SK-N-SH (cell line): ENCODE results near the gene CCT6A. TPM values are rescaled to one million over a fixed set of nuclear protein-coding genes. Genes with fewer than 3 reads are reported as not detected.

ENCODE experiments used
- CTCF ChIA-PET: fragments of 300-600, 350-600 bp; formaldehyde crosslinking; extraction: SDS; loops from one replicate; lab custom pipeline; 2021; lab: Yijun Ruan, JAX
- POLR2A ChIA-PET: fragments of 350-600 bp; sonication (Branson Sonifier 250); formaldehyde crosslinking; extraction: SDS; loops from one replicate; lab custom pipeline; 2020; ENCODE audit warnings: antibody characterized with exemption, inconsistent platforms; lab: Yijun Ruan, JAX
- DNase-seq: peaks from one replicate; pipeline ENCODE4 v3.0.0; 2012
- H2AFZ ChIP-seq: fragments of 200-600 bp; sonication (generic); 2 replicates; pipeline ENCODE4 v1.8.1; 2016; ENCODE audit warnings: antibody characterized with exemption, mild to moderate bottlenecking, low read depth
- H3F3A ChIP-seq: fragments of 200-600 bp; sonication (generic); replicated peaks from 2 replicates; pipeline ENCODE3; 2016; ENCODE audit warnings: antibody characterized with exemption, mild to moderate bottlenecking; ENCODE audit not compliant: insufficient read depth
- H3K27ac ChIP-seq, 2 experiments: fragments of 200-500 bp in 1 of 2; fragments of 200-600 bp in 1 of 2; sonication (Bioruptor generic) in 1 of 2; sonication (generic), shearing (Covaris generic) in 1 of 2; 2 replicates each; pipeline versions ENCODE4 v1.5.1 to v1.6.1; 2014 to 2016; ENCODE audit warnings: low read depth in 2 of 2, inconsistent platforms in 1 of 2, low read length in 1 of 2, mild to moderate bottlenecking in 1 of 2, mixed read lengths in 1 of 2
- H3K27me3 ChIP-seq: fragments of 200-600 bp; sonication (generic), shearing (Covaris generic); 2 replicates; pipeline ENCODE4 v1.6.1; 2016; ENCODE audit warnings: mixed run types; ENCODE audit not compliant: insufficient read depth
- H3K36me3 ChIP-seq, 2 experiments: fragments of 200-500 bp in 1 of 2; fragments of 200-600 bp in 1 of 2; sonication (Bioruptor generic) in 1 of 2; sonication (generic) in 1 of 2; replicated peaks in 1 of 2; 2 replicates each; pipeline versions ENCODE3 to v1.5.1; 2014 to 2016; ENCODE audit warnings: low read length in 1 of 2, mild to moderate bottlenecking in 1 of 2; ENCODE audit not compliant: insufficient read depth in 2 of 2, control insufficient read depth in 1 of 2
- H3K4me1 ChIP-seq, 2 experiments: fragments of 200-500 bp in 1 of 2; fragments of 200-600 bp in 1 of 2; sonication (Bioruptor generic) in 1 of 2; sonication (generic), shearing (Covaris generic) in 1 of 2; 2 replicates each; pipeline versions ENCODE4 v1.5.1 to v1.6.1; 2014 to 2016; ENCODE audit warnings: low read depth in 1 of 2, low read length in 1 of 2, mixed run types in 1 of 2; ENCODE audit not compliant: insufficient read depth in 2 of 2, control insufficient read depth in 1 of 2
- H3K4me2 ChIP-seq: fragments of 200-600 bp; sonication (generic), shearing (Covaris generic); 2 replicates; pipeline ENCODE4 v1.6.1; 2017; ENCODE audit warnings: mixed run types
- H3K4me3 ChIP-seq, 2 experiments: fragments of 200-500 bp in 1 of 2; fragments of 200-600 bp in 1 of 2; sonication (Bioruptor generic) in 1 of 2; sonication (generic), shearing (Covaris generic) in 1 of 2; 2 replicates each; pipeline versions ENCODE4 v1.5.1 to v1.8.1; 2014 to 2016; ENCODE audit warnings: low read depth in 2 of 2, inconsistent platforms in 1 of 2, low read length in 1 of 2, mild to moderate bottlenecking in 1 of 2, mixed read lengths in 1 of 2, moderate library complexity in 1 of 2
- H3K79me2 ChIP-seq: fragments of 200-600 bp; sonication (generic); 2 replicates; pipeline ENCODE4 v1.8.1; 2017; ENCODE audit warnings: mild to moderate bottlenecking; ENCODE audit not compliant: insufficient read depth
- H3K9ac ChIP-seq: fragments of 200-600 bp; sonication (generic); 2 replicates; pipeline ENCODE4 v1.6.1; 2017; ENCODE audit warnings: mixed run types
- H3K9me2 ChIP-seq: fragments of 200-600 bp; sonication (generic); 2 replicates; pipeline ENCODE4 v1.6.1; 2017; ENCODE audit warnings: mixed run types
- H3K9me3 ChIP-seq: fragments of 200-600 bp; sonication (generic); 2 replicates; pipeline ENCODE4 v1.6.1; 2017; ENCODE audit warnings: mixed run types, mild to moderate bottlenecking, moderate library complexity
- H4K20me1 ChIP-seq: fragments of 200-600 bp; sonication (generic); 2 replicates; pipeline ENCODE4 v1.6.1; 2017; ENCODE audit warnings: mild to moderate bottlenecking, mixed run types; ENCODE audit not compliant: insufficient read depth
- EP300 ChIP-seq, 2 experiments: IDR thresholded peaks; 2 replicates each; pipeline versions ENCODE4 v1.4.0 to v1.6.1; 2012; ENCODE audit warnings: borderline replicate concordance in 1 of 2, low read depth in 1 of 2, low read length in 1 of 2
- FOXJ3 ChIP-seq: sonication (generic); formaldehyde crosslinking; IDR thresholded peaks from 2 replicates; pipeline ENCODE4 v1.5.1; 2020; ENCODE audit warnings: mild to moderate bottlenecking, missing genetic modification reagents
- JUND ChIP-seq: IDR thresholded peaks from 2 replicates; pipeline ENCODE4 v1.4.0; 2012
- MEF2A ChIP-seq: IDR thresholded peaks from 2 replicates; pipeline ENCODE4 v1.4.0; 2012; ENCODE audit warnings: low read depth, borderline replicate concordance
- NFIC ChIP-seq: IDR thresholded peaks from 2 replicates; pipeline ENCODE4 v1.4.0; 2012; ENCODE audit warnings: borderline replicate concordance
- NRF1 ChIP-seq: IDR thresholded peaks from 2 replicates; pipeline ENCODE4 v1.6.1; 2012; ENCODE audit warnings: low read depth, mild to moderate bottlenecking, low read length
- PBX3 ChIP-seq: IDR thresholded peaks from 2 replicates; pipeline ENCODE4; 2012
- POLR2AphosphoS5 ChIP-seq: IDR thresholded peaks from 2 replicates; pipeline ENCODE4 v1.6.1; 2012; ENCODE audit warnings: low read depth, low read length
- RAD21 ChIP-seq: IDR thresholded peaks from 2 replicates; pipeline ENCODE4 v1.6.1; 2012; ENCODE audit warnings: mild to moderate bottlenecking, low read length
- RXRA ChIP-seq: IDR thresholded peaks from 2 replicates; pipeline ENCODE4 v1.4.0; 2012; ENCODE audit warnings: low read depth, mild to moderate bottlenecking, borderline replicate concordance
- SIN3A ChIP-seq: IDR thresholded peaks from 2 replicates; pipeline ENCODE4 v1.6.1; 2012; ENCODE audit warnings: low read depth, mild to moderate bottlenecking, low read length, moderate library complexity, borderline replicate concordance
- SMC3 ChIP-seq: IDR thresholded peaks from 2 replicates; pipeline ENCODE4 v1.6.1; 2012; ENCODE audit warnings: low read depth, low read length, improper control_type of control experiment
- TCF12 ChIP-seq: IDR thresholded peaks from 2 replicates; pipeline ENCODE4 v1.4.0; 2012
- WGBS: methylation state at CpG from one replicate; pipeline ENCODE4 v1.1.6; 2017; ENCODE audit warnings: low lambda C conversion rate; 5-methylcytosine and 5-hydroxymethylcytosine counted together
- polyA plus RNA-seq, 3 experiments: library from polyadenylated mRNA; depleted of rRNA; stranded (reverse); fragments of >200 nt; gene quantifications; 2 replicates each; pipeline ENCODE4 v1.2.3, GENCODE V29; 2012
- TF ChIP-seq, protein P1 (sequence below): fragments of 200-600 bp; sonication (generic); IDR thresholded peaks from 2 replicates; pipeline ENCODE4 v1.6.1; 2017; ENCODE audit warnings: antibody characterized with exemption, mild to moderate bottlenecking, moderate library complexity

The CCT6A gene
- polyA plus RNA-seq, 1 of the 3 experiments (the other 2 are of a cell fraction) = 221 TPM

- peaks cover 0 to 14% of the 10 kb centered on the region in 2 experiments for H3K36me3 ChIP-seq
- peaks cover 22% of the 10 kb centered on the region for H3F3A ChIP-seq
- H3K4me1 ChIP-seq = peaks cover 5 to 13% of the 10 kb centered on the region in 2 experiments; a peak in 2 of 4 replicates
- H3K79me2 ChIP-seq = no peaks in the 10 kb centered on the region
- H3K4me3 ChIP-seq = no peak within 1 kb of the TSS
- peak within 1 kb of the TSS; percentile 37 to 58; a peak in 3 of 4 replicates for H3K27ac ChIP-seq
- no peaks in the 10 kb centered on the region for H4K20me1 ChIP-seq
- H3K27me3 ChIP-seq = no peaks in the 10 kb centered on the region
- no peak within 1 kb of the TSS for H2AFZ ChIP-seq
- peak; percentile 74 for DNase-seq
- TF ChIP-seq TCF12 (peak; percentile 67), SIN3A (no peak), MEF2A (peak; percentile 63; the same call in 1 of the 2 replicates), NFIC (peak; percentile 88), SMC3 (peak; percentile 30), EP300 (IDR thresholded peaks at IDR 0.05; ENCODE audit: borderline replicate concordance in 1 of 2, low read depth in 1 of 2, low read length in 1 of 2) (peak in 1 of 2 experiments; percentile 13; a peak in 1 of 4 replicates), NRF1 (no peak), RXRA (peak; percentile 14; the same call in 1 of the 2 replicates), PBX3 (peak; percentile 79), RAD21 (peak; percentile 51), POLR2AphosphoS5 (peak; percentile 47; the same call in 1 of the 2 replicates), FOXJ3 (no peak), JUND (0 out of 2 replicates have a peak, but pooled peaks have one; percentile 12)
- TF ChIP-seq, protein P1, sequence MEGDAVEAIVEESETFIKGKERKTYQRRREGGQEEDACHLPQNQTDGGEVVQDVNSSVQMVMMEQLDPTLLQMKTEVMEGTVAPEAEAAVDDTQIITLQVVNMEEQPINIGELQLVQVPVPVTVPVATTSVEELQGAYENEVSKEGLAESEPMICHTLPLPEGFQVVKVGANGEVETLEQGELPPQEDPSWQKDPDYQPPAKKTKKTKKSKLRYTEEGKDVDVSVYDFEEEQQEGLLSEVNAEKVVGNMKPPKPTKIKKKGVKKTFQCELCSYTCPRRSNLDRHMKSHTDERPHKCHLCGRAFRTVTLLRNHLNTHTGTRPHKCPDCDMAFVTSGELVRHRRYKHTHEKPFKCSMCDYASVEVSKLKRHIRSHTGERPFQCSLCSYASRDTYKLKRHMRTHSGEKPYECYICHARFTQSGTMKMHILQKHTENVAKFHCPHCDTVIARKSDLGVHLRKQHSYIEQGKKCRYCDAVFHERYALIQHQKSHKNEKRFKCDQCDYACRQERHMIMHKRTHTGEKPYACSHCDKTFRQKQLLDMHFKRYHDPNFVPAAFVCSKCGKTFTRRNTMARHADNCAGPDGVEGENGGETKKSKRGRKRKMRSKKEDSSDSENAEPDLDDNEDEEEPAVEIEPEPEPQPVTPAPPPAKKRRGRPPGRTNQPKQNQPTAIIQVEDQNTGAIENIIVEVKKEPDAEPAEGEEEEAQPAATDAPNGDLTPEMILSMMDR = peak; percentile 51
- 37% methylated on average over 18 of the region's 19 CpGs for WGBS
- no peak within 1 kb of the TSS for H3K9ac ChIP-seq
- H3K9me2 ChIP-seq = no peaks in the 10 kb centered on the region
- H3K9me3 ChIP-seq = no peaks in the 10 kb centered on the region
- H3K4me2 ChIP-seq = peak within 1 kb of the TSS; percentile 42; the same call in 1 of the 2 replicates
- POLR2A ChIA-PET = interaction anchor here (0.6 to 1.4 kb wide), 5 partner anchors 8 to 42 kb away, joined by 3 to 8 read pairs (median 4); partner anchors contain the start of genes CCT6A and PSPH
- CTCF ChIA-PET = interaction anchor here (0.6 to 4.7 kb wide), 10 partner anchors 8 to 451 kb away, joined by 3 to 30 read pairs (median 3); partner anchors contain the start of genes CCT6A and PSPH
Measured at GRCh38 chr7:56092789-56093531, 41.4 kb downstream of the CCT6A start, which contains the start of gene PHKG1. Gene PHKG1 (minus strand): TSS chr7:56092952. CDS start chr7:56088941, 4,011 bp downstream.
